ENCODE measurements around the gene ARHGAP28.

ARHGAP28 gene

DNA sequence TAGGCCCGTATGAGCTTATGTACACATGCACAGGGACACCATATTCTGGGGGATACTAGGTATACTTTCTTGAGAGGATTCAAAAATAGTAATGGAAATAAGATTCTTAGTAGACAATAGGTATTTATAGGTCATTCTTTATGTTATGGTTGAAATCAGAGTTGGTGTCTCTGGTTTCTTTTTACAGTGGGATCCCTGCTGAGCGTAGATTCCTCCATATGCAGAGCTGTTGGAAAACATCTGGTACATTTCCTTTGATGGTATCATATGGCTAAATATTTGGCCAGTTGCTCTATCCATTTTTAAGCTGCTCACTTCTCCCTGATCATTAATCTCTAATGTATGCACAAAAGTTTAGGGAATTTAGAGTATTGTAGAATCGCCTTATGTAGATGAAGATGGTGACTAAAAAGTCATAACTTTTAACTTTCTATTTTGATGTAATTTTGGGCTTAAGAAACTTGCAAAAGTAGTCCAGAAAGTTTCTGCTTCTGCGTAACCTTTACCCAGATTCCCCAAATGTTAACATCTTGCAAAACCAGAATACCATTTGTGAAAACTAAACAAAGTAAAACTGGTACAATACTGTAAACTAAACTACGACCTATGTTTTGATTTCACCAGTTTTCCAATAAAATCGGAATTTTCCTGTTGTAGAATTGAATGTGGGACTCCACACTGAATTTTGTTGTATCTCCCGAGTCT is 5.4 kb downstream of the ARHGAP28 start:
- DNase-seq = no peak

DNA sequence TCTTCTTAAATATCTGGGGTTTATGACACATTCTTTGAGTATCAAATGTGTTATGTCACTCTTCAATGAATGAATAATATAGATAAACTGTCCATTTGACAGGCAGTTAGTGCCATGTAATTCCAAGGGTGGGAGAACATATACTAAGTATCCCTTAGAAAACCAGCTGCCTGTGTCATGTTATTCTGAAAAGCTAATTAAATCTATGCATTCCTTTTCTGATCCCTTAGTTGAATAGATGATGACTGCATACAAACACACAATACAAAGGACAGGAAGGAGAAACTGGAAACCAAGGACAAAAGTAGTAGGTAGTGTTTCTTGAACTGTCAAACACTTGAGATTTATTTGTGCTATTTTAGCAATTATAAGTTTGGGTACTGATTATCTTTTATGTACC is 8.3 kb downstream of the ARHGAP28 start:
- no peak for DNase-seq

DNA sequence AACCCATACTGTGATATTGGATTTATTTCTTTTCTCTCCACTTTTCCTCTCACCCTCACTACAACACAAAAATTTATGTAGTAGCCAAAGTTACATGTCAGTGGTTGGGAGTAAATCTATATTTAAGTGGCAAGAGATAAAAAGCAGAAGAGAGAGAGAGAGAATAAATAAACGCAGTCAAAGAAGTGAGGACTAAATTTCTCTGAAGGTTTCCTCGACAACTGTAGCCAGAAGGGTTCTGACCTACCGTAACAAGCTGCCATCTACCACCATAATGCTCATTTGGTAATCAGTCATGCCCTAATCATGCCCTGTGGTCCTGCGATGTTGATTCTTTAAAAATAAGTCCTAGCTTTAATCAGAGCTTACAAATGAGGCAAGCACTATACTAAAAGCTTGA is 9.1 kb downstream of the ARHGAP28 start:
- no peak for DNase-seq

DNA sequence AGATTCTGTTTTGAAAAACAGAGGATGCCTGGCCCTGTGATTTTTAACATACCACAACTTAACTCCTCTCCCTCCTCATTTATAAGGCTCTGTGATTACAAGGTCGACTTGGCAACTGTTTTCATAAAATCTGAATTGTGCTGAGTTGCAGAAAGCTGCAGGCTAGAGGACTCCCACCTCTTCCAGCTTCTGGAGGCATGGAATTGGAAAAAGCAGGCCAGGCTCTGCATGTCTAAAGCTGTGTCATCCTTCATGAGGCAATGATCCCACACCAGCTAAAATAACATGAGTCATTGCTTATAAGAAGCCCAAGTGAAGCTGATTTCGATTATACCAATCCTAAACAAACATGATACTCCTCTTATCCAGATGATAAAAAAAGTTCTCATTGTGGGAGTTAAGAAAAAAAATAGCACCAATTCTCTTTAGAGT is 11.7 kb downstream of the ARHGAP28 start:
- DNase-seq = no peak

DNA sequence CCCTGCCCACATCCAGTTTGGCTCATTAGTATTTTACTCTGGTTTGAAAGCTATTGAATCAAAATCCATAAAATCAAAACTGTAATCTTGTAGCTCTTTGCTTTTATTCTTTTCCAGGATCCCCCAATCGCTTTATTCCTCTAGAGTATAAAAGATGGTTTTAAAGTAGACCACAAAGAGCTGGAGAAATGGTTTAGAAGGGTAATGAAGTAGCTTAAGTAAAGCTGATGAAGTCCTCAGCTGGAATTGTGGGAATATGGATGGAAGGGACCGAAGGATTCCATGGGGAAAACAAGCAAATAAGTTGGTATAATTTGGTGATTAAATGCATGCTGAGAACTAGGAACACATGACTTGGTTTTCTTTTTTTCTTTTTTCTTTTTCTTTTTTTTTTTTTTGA is 12.3 kb downstream of the ARHGAP28 start:
- DNase-seq = no peak

DNA sequence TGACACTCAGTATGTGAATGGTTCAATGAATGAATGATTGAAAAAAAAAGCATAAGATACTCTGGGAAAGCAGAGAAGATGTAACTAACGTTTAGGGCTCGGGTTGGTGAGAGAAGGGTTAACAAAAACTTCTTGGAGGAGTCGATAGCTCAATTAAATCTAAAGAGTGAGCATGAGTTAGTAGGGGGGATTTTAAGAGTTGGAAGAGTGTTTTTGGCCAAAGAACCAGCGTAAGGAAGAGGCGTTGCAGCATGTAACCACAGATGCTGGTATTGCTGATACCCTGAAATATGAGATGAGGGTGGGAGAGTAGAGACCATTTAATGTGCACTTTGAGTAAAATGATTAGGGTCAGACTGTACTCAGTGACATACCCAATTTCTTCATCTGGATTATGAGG is 14.5 kb downstream of the ARHGAP28 start:
- DNase-seq = no peak

DNA sequence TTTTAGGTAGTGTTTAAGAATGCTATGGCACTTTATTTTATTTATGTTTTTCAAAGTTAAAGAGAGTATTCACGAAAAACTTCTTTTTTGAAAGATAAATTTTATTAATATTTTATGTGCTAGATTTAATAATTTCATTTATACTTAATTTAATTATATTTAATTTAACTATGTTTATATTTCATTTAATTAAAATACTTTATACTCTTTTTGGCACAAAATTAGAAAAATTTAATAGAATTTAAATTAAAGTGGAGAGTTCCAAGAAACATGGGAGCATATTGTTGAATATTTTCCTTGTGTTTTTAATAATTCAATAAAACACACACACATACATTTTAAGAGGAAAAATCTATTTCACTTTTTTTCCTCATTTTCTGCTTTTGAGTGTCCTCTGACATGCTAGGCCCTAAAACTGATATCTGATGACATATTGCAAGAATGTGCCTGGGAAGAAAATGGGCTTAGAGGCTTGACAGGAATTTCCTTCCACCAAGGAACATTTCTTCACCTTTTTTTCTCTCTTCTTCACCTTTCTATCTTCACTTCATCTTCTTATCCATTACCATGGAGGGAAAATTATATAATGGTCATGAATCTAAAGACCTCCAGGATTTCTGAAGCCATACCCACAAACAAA is 15.4 kb downstream of the ARHGAP28 start:
- no peak for DNase-seq

DNA sequence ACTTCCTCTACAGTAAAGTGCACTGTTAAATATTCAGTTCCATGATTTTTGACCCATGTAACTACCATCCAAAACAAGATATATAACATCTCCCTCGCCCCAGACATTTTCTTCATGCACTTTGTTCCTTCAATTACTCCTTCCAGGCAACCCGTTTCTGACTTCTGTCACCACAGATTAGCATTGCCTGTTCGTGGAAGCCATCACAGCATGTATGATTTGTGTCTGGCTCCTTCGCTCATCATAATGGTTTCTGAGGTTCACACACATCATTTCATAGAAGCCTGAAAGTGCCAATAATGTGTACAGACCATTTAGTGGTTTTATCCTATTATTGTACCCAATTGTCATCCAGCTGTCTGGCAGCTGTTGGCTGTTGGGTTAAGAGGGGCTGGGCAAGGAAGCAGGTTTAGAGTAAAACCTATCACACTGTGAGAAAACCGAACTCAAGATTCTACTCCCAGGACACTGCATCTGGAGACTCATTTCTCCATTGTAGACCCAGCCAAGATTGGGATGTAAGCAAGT is 16.1 kb downstream of the ARHGAP28 start:
- DNase-seq = no peak

DNA sequence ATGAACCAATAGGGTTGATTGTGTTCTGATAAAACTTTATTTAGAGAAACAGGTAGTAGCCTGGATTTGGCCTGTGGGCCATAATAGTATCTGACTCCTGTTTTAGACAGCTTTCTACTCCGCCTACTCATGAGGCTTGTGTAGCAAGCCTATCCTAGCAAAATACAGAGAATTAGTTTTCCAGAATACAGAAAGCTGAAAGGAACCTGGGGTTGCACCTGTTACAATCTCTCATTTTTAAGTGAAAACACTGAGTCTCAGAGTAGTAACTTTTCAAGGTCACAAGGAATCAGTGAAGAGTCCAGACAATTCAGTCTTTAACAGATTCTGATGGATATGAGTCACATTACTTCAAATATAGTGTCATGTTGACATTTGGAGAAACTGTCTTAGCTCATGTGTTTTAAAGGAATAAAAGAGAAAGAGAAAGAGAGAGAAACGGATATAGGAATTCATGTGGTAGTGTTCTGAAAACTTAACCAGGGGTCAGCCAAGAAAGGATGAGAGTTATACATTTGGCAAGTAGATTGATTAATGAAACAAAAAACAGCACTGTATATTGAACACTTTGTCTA is 17.0 kb downstream of the ARHGAP28 start:
- DNase-seq = no peak

DNA sequence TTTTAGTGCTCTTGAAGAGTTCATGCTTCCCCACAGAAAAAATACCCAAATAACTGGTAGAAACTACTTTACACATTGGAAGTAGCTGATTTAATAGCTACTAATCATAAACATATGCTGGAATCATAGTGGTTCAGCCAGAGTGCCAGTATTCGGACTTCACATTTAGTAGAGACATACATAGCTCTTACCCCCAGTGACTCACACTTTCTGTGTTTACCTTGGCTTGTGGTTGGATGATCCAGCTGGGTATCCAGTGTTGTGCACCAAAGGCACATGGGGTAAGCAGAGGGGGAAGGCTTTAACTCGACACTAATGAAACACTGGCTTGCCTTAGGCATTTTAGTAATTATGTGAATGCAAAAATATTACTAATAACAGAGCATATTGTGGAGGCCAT is 18.1 kb downstream of the ARHGAP28 start:
- no peak for DNase-seq

DNA sequence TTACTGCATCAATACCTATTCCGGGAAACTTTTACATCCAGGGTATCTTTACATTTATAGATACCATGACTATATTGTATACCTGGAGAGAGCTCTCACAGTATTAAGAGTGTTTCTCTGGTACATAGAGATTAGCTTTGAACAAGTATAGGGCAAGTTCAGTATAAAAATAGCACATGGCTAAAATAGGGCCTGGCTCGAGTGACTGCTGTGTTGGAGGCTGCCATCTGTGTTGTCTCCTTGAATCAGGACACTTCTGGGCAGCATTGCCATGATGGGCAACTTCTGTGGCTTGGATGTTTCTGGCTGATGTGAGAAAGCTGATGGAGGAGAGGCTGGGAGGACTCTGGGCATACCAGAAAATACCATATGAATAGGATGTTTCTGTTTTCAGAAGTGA is 18.7 kb downstream of the ARHGAP28 start:
- no peak for DNase-seq

DNA sequence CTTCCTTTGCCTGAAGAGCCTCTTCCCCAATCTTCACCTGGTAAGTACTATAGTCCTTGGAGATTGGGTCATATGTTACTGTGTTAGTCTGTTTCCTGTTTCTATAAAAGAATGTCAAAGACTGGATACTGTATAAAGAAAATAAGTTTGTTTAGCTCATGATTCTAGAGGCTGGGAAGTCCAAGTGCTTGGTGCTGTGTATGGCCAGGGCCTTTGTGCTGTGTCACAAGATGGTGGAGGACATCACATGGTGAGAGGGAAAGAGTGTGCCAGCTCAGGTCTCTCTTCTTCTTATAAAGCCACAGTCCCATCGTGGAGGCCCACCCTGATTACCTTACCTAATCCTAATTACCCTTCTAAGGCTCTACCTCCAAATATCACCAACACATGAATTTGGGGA is 20.9 kb downstream of the ARHGAP28 start:
- DNase-seq = no peak

DNA sequence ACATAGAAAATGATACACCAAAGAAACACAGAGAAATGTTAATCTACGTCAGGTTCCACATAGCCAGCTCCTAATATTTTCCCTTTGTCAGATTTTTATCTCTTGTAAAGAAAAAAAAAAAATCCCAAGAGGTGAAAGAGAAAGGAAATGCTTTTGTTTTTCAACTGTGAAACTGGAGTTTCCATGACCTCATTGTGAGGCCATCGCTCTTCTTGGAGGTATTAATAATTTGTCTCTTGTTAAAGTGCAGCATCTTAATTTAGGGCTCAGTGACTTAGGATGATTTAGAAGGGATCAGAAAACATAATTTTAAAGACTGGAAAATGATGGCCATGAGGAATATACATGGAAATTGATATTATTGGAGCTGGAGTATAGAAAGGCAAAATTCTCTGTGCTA is 21.7 kb downstream of the ARHGAP28 start:
- no peak for DNase-seq

DNA sequence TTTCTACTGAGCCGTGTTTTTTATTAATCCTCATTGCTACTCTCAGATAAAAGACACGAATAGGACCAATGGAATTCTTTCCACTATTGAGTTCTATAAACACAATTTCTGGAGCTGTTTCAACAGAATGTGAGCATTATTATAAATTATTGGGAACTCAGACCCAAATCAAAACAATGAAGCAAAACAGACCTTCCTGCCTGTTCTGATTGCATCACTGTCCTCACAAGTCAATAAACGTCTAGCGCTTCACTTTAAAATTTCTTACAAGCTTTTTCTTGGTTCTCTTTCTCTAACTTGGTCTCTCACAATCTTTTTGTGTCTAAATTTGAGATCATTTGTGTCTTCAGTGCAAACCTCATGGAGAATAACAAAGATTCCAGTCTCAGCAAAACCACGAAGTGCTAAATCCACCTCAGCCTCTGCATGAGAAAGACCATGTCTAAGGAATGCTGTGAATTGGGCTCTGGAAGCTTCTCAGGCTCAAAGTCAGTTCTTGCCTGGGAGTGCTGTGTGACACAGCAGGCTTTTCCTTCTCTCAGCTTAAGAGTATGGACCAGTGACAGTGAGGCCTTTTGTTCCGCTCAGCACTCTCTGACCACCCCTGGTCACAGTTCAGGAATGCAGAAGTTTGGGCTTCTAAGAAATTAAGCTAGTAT is 22.8 kb downstream of the ARHGAP28 start:
- no peak for DNase-seq

DNA sequence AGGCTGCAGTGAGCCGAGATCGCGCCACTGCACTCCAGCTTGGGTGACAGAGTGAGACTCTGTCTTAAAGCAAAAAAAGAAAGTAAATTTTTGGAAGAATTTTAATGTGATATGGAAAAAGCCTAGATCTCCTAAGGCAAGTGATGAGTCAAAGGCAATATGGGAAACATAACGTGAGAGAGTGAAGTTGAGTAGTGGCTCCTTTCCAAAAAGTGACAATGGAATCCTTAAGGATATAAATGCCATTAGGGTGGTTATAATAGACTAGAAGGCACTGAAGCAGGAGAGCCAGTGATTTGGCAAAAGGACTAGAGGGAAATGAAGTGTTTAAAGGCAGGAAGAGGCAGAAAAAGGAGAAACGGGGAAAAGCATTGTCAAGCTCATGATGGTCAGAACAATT is 25.6 kb downstream of the ARHGAP28 start:
- DNase-seq = no peak

DNA sequence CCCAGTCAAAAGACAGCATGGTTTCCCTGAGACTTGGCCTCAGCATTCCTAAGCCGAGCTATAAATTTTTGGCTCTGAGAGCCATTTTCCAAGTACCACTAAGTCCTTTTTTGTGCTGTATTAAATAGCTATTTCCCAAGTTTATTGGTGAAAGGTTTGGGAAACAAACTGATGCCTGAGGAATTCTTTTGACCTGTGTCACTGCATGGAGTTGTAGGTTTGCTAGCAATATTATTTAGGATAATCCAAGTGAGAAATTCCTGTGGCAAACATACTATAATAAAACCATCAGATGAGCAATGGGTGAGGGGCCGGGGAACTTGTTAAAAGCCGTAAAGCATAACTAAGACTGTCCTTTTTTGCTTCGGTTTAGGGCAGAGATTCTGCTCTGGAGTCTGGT is 28.4 kb downstream of the ARHGAP28 start:
- no peak for DNase-seq

DNA sequence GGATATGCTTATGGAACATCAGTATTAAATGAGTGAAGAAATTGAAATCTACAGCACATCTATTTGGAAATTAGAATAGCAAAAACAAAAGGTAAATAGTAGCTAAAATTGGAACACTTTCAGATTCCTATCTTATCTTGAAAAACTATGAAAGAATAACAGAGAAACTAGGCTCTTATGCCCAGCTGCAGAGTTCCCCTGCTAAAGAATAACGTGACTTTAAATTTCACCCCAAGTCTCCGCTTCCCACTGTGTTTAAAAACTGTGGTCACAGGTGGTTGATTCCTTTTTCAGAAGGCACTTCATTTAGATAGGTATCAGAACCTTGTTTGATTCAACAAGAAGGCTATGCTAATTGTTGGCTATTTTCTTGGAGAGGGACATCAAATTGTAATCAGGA is 30.1 kb downstream of the ARHGAP28 start:
- no peak for DNase-seq

DNA sequence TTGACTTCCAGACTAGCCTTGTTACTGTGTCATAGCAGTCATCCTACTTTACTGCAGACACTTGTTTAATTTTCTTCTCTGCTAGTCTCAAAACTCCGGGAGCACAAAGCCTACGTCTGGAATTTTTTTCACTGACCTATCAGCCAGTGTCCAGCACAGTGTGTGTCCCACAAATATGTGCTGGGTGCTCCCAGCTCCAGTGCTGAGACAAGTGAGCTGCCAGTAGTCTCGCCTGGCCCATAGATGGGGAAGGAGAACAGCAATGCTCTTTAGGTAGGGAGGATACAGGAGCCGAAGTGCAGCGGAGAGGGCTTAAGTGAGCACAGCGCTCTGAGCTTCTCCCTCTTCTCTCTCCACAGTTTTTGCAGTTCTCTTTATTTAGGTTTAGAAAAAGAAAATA is 34.0 kb downstream of the ARHGAP28 start:
- DNase-seq = no peak

DNA sequence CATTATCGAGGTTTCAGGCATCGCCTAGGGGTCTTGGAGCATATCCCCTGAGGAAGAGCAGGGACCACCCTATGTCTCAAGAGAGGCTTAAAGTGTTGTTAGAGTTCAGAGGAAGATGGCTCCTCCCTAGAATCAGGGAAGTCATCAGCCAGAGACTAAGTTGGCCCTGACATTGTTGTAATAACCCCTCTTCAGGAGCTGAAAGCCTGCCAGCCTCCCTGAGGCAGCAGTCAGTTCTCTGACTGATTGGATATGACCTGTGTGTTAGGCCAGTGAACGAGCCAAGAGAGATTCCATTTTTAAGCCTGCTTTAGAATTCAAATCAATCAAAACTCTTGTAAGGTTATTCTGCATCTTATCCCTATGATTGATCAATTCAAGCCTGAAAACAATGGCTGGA is 34.9 kb downstream of the ARHGAP28 start:
- DNase-seq = no peak

DNA sequence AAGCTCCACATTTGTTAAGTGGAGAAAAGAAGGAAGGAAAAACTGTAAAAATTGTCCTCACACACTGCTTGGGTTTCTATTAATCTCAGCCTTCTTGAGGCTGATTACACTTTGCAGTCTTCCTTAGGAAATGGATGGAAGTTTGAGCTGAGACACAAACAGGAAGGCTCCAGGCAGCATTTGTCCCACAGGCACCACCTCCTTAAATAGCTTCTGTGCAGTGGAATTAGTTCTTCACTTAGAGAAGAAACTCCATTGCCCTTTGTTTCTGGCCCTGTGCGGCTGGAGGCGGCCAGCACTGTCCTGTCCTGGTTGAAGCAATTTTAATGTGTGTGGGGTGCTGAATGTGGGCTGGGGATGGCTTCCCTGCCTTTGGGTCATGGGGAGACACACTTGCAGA is 44.3 kb downstream of the ARHGAP28 start:
- no peak for DNase-seq

DNA sequence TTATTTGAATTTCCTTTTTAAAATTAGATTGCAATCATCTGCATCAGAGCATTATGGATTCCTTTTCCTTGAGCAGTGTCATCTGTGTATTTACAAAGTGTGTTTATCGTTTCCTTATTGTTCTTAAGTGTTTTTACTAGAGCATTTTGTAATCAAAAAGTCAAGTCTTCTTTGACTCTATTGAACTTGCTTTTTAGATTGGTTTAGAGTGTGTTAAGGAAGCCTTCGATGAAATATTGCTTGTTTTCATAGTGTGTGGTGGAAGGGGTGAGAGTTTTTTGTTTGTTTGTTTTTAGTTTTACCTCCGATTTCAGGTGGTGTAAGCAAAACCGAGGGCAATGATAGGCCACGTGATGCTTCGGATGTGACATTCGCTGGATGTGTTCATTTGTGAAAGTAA is 45.7 kb downstream of the ARHGAP28 start:
- no peak for DNase-seq

DNA sequence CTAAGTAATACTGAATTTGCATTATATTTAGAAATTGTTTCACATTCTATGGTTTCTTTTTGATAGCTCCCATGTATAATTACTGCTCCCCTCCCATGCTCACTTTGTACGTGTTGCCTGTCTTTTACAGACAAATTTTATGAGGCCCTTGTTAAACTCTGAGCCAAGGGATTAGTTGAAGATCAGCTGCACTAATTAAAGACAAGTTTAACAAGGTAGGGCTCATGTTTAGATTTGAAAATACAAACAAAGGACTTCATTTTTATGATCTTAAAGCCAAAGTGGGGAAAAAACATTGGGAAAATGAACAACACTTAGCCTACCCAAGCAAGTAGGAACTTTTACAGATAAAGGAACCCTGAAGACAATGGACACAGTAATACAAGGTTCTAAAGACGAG is 46.2 kb downstream of the ARHGAP28 start:
- no peak for DNase-seq

DNA sequence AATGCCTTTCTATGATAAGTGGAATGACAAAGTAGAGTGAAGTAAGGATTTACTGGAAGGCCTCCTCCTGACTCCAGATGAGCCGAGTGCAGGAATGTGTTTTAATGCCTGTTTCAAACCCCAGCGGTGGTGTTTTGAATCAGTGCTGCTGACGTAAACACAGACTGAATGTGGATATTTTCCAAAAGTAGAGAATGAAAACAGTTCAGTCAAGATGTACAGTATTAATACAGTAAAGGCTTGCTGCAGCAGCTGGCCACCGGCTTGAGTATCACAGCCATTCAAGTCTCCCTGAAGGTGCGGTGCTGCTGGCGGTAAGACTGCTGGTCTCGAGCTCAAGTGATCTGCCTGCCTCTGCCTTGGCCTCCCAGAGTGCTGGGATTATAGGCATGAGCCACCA is 46.7 kb downstream of the ARHGAP28 start:
- DNase-seq = no peak

DNA sequence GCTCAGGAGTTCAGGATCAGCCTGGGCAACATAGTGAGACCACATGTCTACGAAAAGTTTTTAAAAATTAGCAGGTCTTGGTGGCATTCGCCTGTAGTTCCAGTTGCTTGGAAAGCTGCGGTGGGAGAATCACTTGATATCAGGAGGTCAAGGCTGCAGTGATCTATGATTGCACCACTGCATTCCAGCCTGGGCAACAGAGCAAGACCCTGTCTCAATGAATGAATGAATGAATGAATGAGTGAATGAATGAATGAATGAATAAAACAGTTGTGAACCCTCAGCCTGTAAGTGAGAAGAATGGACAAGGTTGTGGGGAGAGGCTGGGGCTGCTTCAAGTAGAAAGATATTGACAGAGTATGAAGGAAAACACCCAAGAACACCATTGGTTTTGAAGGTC is 48.0 kb downstream of the ARHGAP28 start:
- no peak for DNase-seq

Data from T-helper 9 cell (primary cell).